SK-N-SH (cell line): Measurements from ENCODE around the gene ACVRL1. TPM values are rescaled to one million over a fixed set of nuclear protein-coding genes. Genes with fewer than 3 reads are reported as not detected.
A peak's percentile ranks its signal among the peaks of the same experiment; 100 is the strongest.

Experiments used
- CTCF ChIA-PET: fragments of 300-600, 350-600 bp; formaldehyde crosslinking; extraction: SDS; loops from one replicate; lab custom pipeline; 2021; lab: Yijun Ruan, JAX
- POLR2A ChIA-PET: fragments of 350-600 bp; sonication (Branson Sonifier 250); formaldehyde crosslinking; extraction: SDS; loops from one replicate; lab custom pipeline; 2020; ENCODE audit warnings: antibody characterized with exemption, inconsistent platforms; lab: Yijun Ruan, JAX
- DNase-seq: peaks from one replicate; pipeline ENCODE4 v3.0.0; 2012
- H2AFZ ChIP-seq: fragments of 200-600 bp; sonication (generic); 2 replicates; pipeline ENCODE4 v1.8.1; 2016; ENCODE audit warnings: antibody characterized with exemption, mild to moderate bottlenecking, low read depth
- H3F3A ChIP-seq: fragments of 200-600 bp; sonication (generic); replicated peaks from 2 replicates; pipeline ENCODE3; 2016; ENCODE audit warnings: antibody characterized with exemption, mild to moderate bottlenecking; ENCODE audit not compliant: insufficient read depth
- H3K27ac ChIP-seq, 2 experiments: fragments of 200-500 bp in 1 of 2; fragments of 200-600 bp in 1 of 2; sonication (Bioruptor generic) in 1 of 2; sonication (generic), shearing (Covaris generic) in 1 of 2; 2 replicates each; pipeline versions ENCODE4 v1.5.1 to v1.6.1; 2014 to 2016; ENCODE audit warnings: low read depth in 2 of 2, inconsistent platforms in 1 of 2, low read length in 1 of 2, mild to moderate bottlenecking in 1 of 2, mixed read lengths in 1 of 2
- H3K27me3 ChIP-seq: fragments of 200-600 bp; sonication (generic), shearing (Covaris generic); 2 replicates; pipeline ENCODE4 v1.6.1; 2016; ENCODE audit warnings: mixed run types; ENCODE audit not compliant: insufficient read depth
- H3K36me3 ChIP-seq, 2 experiments: fragments of 200-500 bp in 1 of 2; fragments of 200-600 bp in 1 of 2; sonication (Bioruptor generic) in 1 of 2; sonication (generic) in 1 of 2; replicated peaks in 1 of 2; 2 replicates each; pipeline versions ENCODE3 to v1.5.1; 2014 to 2016; ENCODE audit warnings: low read length in 1 of 2, mild to moderate bottlenecking in 1 of 2; ENCODE audit not compliant: insufficient read depth in 2 of 2, control insufficient read depth in 1 of 2
- H3K4me1 ChIP-seq, 2 experiments: fragments of 200-500 bp in 1 of 2; fragments of 200-600 bp in 1 of 2; sonication (Bioruptor generic) in 1 of 2; sonication (generic), shearing (Covaris generic) in 1 of 2; 2 replicates each; pipeline versions ENCODE4 v1.5.1 to v1.6.1; 2014 to 2016; ENCODE audit warnings: low read depth in 1 of 2, low read length in 1 of 2, mixed run types in 1 of 2; ENCODE audit not compliant: insufficient read depth in 2 of 2, control insufficient read depth in 1 of 2
- H3K4me2 ChIP-seq: fragments of 200-600 bp; sonication (generic), shearing (Covaris generic); 2 replicates; pipeline ENCODE4 v1.6.1; 2017; ENCODE audit warnings: mixed run types
- H3K4me3 ChIP-seq, 2 experiments: fragments of 200-500 bp in 1 of 2; fragments of 200-600 bp in 1 of 2; sonication (Bioruptor generic) in 1 of 2; sonication (generic), shearing (Covaris generic) in 1 of 2; 2 replicates each; pipeline versions ENCODE4 v1.5.1 to v1.8.1; 2014 to 2016; ENCODE audit warnings: low read depth in 2 of 2, inconsistent platforms in 1 of 2, low read length in 1 of 2, mild to moderate bottlenecking in 1 of 2, mixed read lengths in 1 of 2, moderate library complexity in 1 of 2
- H3K79me2 ChIP-seq: fragments of 200-600 bp; sonication (generic); 2 replicates; pipeline ENCODE4 v1.8.1; 2017; ENCODE audit warnings: mild to moderate bottlenecking; ENCODE audit not compliant: insufficient read depth
- H3K9ac ChIP-seq: fragments of 200-600 bp; sonication (generic); 2 replicates; pipeline ENCODE4 v1.6.1; 2017; ENCODE audit warnings: mixed run types
- H3K9me2 ChIP-seq: fragments of 200-600 bp; sonication (generic); 2 replicates; pipeline ENCODE4 v1.6.1; 2017; ENCODE audit warnings: mixed run types
- H3K9me3 ChIP-seq: fragments of 200-600 bp; sonication (generic); 2 replicates; pipeline ENCODE4 v1.6.1; 2017; ENCODE audit warnings: mixed run types, mild to moderate bottlenecking, moderate library complexity
- H4K20me1 ChIP-seq: fragments of 200-600 bp; sonication (generic); 2 replicates; pipeline ENCODE4 v1.6.1; 2017; ENCODE audit warnings: mild to moderate bottlenecking, mixed run types; ENCODE audit not compliant: insufficient read depth
- CHD2 ChIP-seq: fragments of 150-350 bp; IDR thresholded peaks from 2 replicates; pipeline ENCODE4 v1.6.1; 2018; ENCODE audit warnings: low read length; ENCODE audit not compliant: partially characterized antibody
- ELF1 ChIP-seq: IDR thresholded peaks from 2 replicates; pipeline ENCODE4 v1.4.0; 2012
- EP300 ChIP-seq, 2 experiments: IDR thresholded peaks; 2 replicates each; pipeline versions ENCODE4 v1.4.0 to v1.6.1; 2012; ENCODE audit warnings: borderline replicate concordance in 1 of 2, low read depth in 1 of 2, low read length in 1 of 2
- EZH2phosphoT487 ChIP-seq: fragments of 200-600 bp; sonication (generic); IDR thresholded peaks from 2 replicates; pipeline ENCODE4 v1.6.1; 2017; ENCODE audit warnings: low read depth, mixed run types, mild to moderate bottlenecking, antibody characterized with exemption, moderate library complexity, borderline replicate concordance
- FOXM1 ChIP-seq: IDR thresholded peaks from 2 replicates; pipeline ENCODE4 v1.4.0; 2012; ENCODE audit warnings: low read depth, mild to moderate bottlenecking
- GABPA ChIP-seq: IDR thresholded peaks from 2 replicates; pipeline ENCODE4 v1.4.0; 2012; ENCODE audit warnings: low read depth, mild to moderate bottlenecking
- GATA2 ChIP-seq: sonication (generic); formaldehyde crosslinking; IDR thresholded peaks from 2 replicates; pipeline ENCODE4 v1.5.0; 2020; ENCODE audit warnings: mild to moderate bottlenecking, missing genetic modification reagents
- JUND ChIP-seq: IDR thresholded peaks from 2 replicates; pipeline ENCODE4 v1.4.0; 2012
- MAX ChIP-seq: IDR thresholded peaks from 2 replicates; pipeline ENCODE4 v1.4.0; 2012; ENCODE audit warnings: low read depth
- MEF2A ChIP-seq: IDR thresholded peaks from 2 replicates; pipeline ENCODE4 v1.4.0; 2012; ENCODE audit warnings: low read depth, borderline replicate concordance
- MXI1 ChIP-seq: IDR thresholded peaks from 2 replicates; pipeline ENCODE4 v1.6.1; 2012; ENCODE audit warnings: mild to moderate bottlenecking, low read depth, low read length, improper control_type of control experiment
- NRF1 ChIP-seq: IDR thresholded peaks from 2 replicates; pipeline ENCODE4 v1.6.1; 2012; ENCODE audit warnings: low read depth, mild to moderate bottlenecking, low read length
- RFX5 ChIP-seq: IDR thresholded peaks from 2 replicates; pipeline ENCODE4 v1.6.1; 2012; ENCODE audit warnings: mild to moderate bottlenecking, improper control_type of control experiment, low read length
- RXRA ChIP-seq: IDR thresholded peaks from 2 replicates; pipeline ENCODE4 v1.4.0; 2012; ENCODE audit warnings: low read depth, mild to moderate bottlenecking, borderline replicate concordance
- SMC3 ChIP-seq: IDR thresholded peaks from 2 replicates; pipeline ENCODE4 v1.6.1; 2012; ENCODE audit warnings: low read depth, low read length, improper control_type of control experiment
- TAF1 ChIP-seq: IDR thresholded peaks from 2 replicates; pipeline ENCODE4 v1.6.1; 2012; ENCODE audit warnings: low read depth, mild to moderate bottlenecking, low read length, moderate library complexity, borderline replicate concordance
- TCF12 ChIP-seq: IDR thresholded peaks from 2 replicates; pipeline ENCODE4 v1.4.0; 2012
- TEAD4 ChIP-seq: IDR thresholded peaks from 2 replicates; pipeline ENCODE4 v1.4.0; 2012; ENCODE audit warnings: mild to moderate bottlenecking, borderline replicate concordance; ENCODE audit not compliant: insufficient read depth
- USF2 ChIP-seq: fragments of 150-350 bp; IDR thresholded peaks from 2 replicates; pipeline ENCODE4 v1.6.1; 2017; ENCODE audit warnings: antibody characterized with exemption, low read length, low read depth, borderline replicate concordance
- YY1 ChIP-seq: IDR thresholded peaks from 2 replicates; pipeline ENCODE4 v1.4.0; 2012; ENCODE audit warnings: low read depth, mild to moderate bottlenecking
- WGBS: methylation state at CpG from one replicate; pipeline ENCODE4 v1.1.6; 2017; ENCODE audit warnings: low lambda C conversion rate; 5-methylcytosine and 5-hydroxymethylcytosine counted together
- polyA plus RNA-seq, 3 experiments: library from polyadenylated mRNA; depleted of rRNA; stranded (reverse); fragments of >200 nt; gene quantifications; 2 replicates each; pipeline ENCODE4 v1.2.3, GENCODE V29; 2012

Gene ACVRL1
- polyA plus RNA-seq, 1 of the 3 experiments (the other 2 are of a cell fraction) = 0.07 TPM

GRCh38 chr12:51869496-51869865 is 37.8 kb upstream of the ACVRL1 start:
- H3K9me2 ChIP-seq = no peaks in the 10 kb centered on the region
- no peak overlapping the region for H3K9ac ChIP-seq
- no peaks in the 10 kb centered on the region for H4K20me1 ChIP-seq
- H3K9me3 ChIP-seq = no peaks in the 10 kb centered on the region
- DNase-seq = no peak
- ChIA-PET POLR2A (interaction anchor here (1.4 kb wide), 1 partner anchor 42 kb away, joined by 4 read pairs; no protein-coding TSS in a partner anchor), CTCF (interaction anchor here (1.0 to 18.2 kb wide), 7 partner anchors 20 to 451 kb away, joined by 3 to 194 read pairs (median 4); a partner anchor contains a TSS)
- 60% methylated on average over 18 of the region's 20 CpGs for WGBS
- no peaks in the 10 kb centered on the region for H3F3A ChIP-seq
- peaks cover 0 to 63% of the 10 kb centered on the region in 2 experiments; a peak in 1 of 4 replicates for H3K4me1 ChIP-seq
- H3K4me3 ChIP-seq = peak overlapping the region; percentile 16 to 40; a peak in 2 of 4 replicates
- no peaks in the 10 kb centered on the region for H3K79me2 ChIP-seq
- H3K4me2 ChIP-seq = peak overlapping the region; percentile 69; the same call in 1 of the 2 replicates
- H3K27me3 ChIP-seq = no peaks in the 10 kb centered on the region; the same call in 1 of the 2 replicates
- H3K36me3 ChIP-seq = no peaks in the 10 kb centered on the region
- no peak for TF ChIP-seq YY1
- no peak for TF ChIP-seq JUND
- no peak for TF ChIP-seq NRF1
- TF ChIP-seq FOXM1 = no peak
- no peak for TF ChIP-seq TCF12
- TF ChIP-seq GABPA = no peak
- no peak for TF ChIP-seq USF2
- TF ChIP-seq MXI1 = no peak
- no peak for TF ChIP-seq TEAD4
- TF ChIP-seq EZH2phosphoT487 = no peak
- TF ChIP-seq ELF1 = no peak
- TF ChIP-seq TAF1 = no peak
- TF ChIP-seq EP300 (IDR thresholded peaks at IDR 0.05; ENCODE audit: borderline replicate concordance in 1 of 2, low read depth in 1 of 2, low read length in 1 of 2) = no peak
- no peak for TF ChIP-seq MAX
- TF ChIP-seq RXRA = no peak
- no peak for TF ChIP-seq GATA2
- TF ChIP-seq, all 33 proteins: peak for 0
- Histone ChIP-seq H3K27ac (no peak overlapping the region; a peak in 1 of 4 replicates), H2AFZ (peak overlapping the region; percentile 76; the same call in 1 of the 2 replicates)

DNA sequence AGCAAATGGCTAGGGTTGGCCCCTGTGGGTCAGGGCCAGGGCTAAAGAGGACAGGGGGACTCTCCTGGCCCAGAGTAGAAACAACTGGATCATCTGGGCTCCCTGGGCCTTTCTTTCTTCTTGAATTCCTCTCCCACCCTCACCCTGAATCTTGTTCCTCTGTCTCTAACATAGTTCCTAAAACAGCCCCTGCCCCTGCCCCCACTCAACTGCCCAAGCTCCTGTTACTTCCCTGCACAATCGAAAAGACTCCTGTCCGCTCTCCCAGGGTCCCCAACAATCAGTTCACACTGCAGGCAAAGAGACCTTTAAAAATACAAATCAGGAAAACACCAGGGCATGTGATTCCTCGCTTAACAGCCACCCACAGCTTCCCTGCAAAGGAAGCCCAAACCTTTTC is 37.4 kb upstream of the ACVRL1 start:
- H3K27me3 ChIP-seq = no peaks in the 10 kb centered on the region; the same call in 1 of the 2 replicates
- no peak for TF ChIP-seq RFX5
- no peak for TF ChIP-seq TCF12
- no peak for TF ChIP-seq MEF2A
- no peak for TF ChIP-seq EZH2phosphoT487
- no peak for TF ChIP-seq GATA2
- TF ChIP-seq TAF1 = no peak
- TF ChIP-seq RXRA = no peak
- no peak for TF ChIP-seq USF2
- no peak for TF ChIP-seq JUND
- TF ChIP-seq MAX = no peak
- no peak for TF ChIP-seq TEAD4
- TF ChIP-seq SMC3 = no peak
- TF ChIP-seq CHD2 = no peak
- no peak for DNase-seq
- no peaks in the 10 kb centered on the region for H3K79me2 ChIP-seq
- H3K4me1 ChIP-seq = peaks cover 0 to 59% of the 10 kb centered on the region in 2 experiments; a peak in 1 of 4 replicates
- H3K4me2 ChIP-seq = no peak overlapping the region
- no peak overlapping the region for H3K4me3 ChIP-seq
- no peaks in the 10 kb centered on the region for H3K36me3 ChIP-seq
- CTCF ChIA-PET = interaction anchor here (0.7 to 18.2 kb wide), 7 partner anchors 21 to 154 kb away, joined by 3 to 194 read pairs (median 4); a partner anchor contains a TSS
- H3F3A ChIP-seq = no peaks in the 10 kb centered on the region
- H3K9me2 ChIP-seq = no peaks in the 10 kb centered on the region
- POLR2A ChIA-PET = interaction anchor here (1.4 kb wide), 1 partner anchor 42 kb away, joined by 4 read pairs; no protein-coding TSS in a partner anchor
- no peaks in the 10 kb centered on the region for H3K9me3 ChIP-seq
- no peaks in the 10 kb centered on the region for H4K20me1 ChIP-seq
- H3K9ac ChIP-seq = no peak overlapping the region
- H3K27ac ChIP-seq = no peak overlapping the region
- no peak overlapping the region; the same call in 1 of the 2 replicates for H2AFZ ChIP-seq
- WGBS = 89% methylated on average over 3 of the region's 3 CpGs
